SK-N-SH treated with all-trans-retinoic acid at 6 μM for 48 hours (cell line): ENCODE measurements around the gene DSCAM.

ENCODE experiments used
- ARNTL ChIP-seq: fragments of 450-650 bp; formaldehyde crosslinking; IDR thresholded peaks from 2 replicates; pipeline ENCODE4 v1.5.0; 2020; ENCODE audit warnings: low read depth, mild to moderate bottlenecking, moderate library complexity, borderline replicate concordance
- CREB5 ChIP-seq: fragments of 250-450 bp; sonication (Bioruptor Pico); IDR thresholded peaks from 2 replicates; pipeline ENCODE4 v1.5.1; 2020; ENCODE audit warnings: low read depth, mild to moderate bottlenecking, moderate library complexity
- CSRNP3 ChIP-seq: fragments of 250-450 bp; sonication (Bioruptor Pico); IDR thresholded peaks from 2 replicates; pipeline ENCODE4 v1.5.1; 2021; ENCODE audit warnings: mild to moderate bottlenecking, moderate library complexity
- GLIS3 ChIP-seq: fragments of 250-450 bp; sonication (Bioruptor Pico); IDR thresholded peaks from 2 replicates; pipeline ENCODE4 v1.5.0; 2020; ENCODE audit warnings: mild to moderate bottlenecking, moderate library complexity
- ISL1 ChIP-seq: fragments of 250-450 bp; sonication (Bioruptor Pico); IDR thresholded peaks from 2 replicates; pipeline ENCODE4 v2.1.2; 2022; ENCODE audit warnings: mild to moderate bottlenecking, moderate library complexity
- OSR1 ChIP-seq: fragments of 250-450 bp; sonication (Bioruptor Pico); IDR thresholded peaks from 2 replicates; pipeline ENCODE4 v1.8.0; 2022; ENCODE audit warnings: moderate library complexity, mild to moderate bottlenecking, inconsistent platforms
- PATZ1 ChIP-seq: fragments of 250-450 bp; sonication (Bioruptor Pico); IDR thresholded peaks from 2 replicates; pipeline ENCODE4 v1.8.0; 2020; ENCODE audit warnings: mild to moderate bottlenecking, moderate library complexity, borderline replicate concordance
- ZFP3 ChIP-seq: fragments of 250-450 bp; sonication (Bioruptor Pico); IDR thresholded peaks from 2 replicates; pipeline ENCODE4 v1.5.0; 2020; ENCODE audit warnings: mild to moderate bottlenecking, moderate library complexity
- ZNF70 ChIP-seq: fragments of 450-650 bp; formaldehyde crosslinking; IDR thresholded peaks from 2 replicates; pipeline ENCODE4 v1.5.0; 2020; ENCODE audit warnings: mild to moderate bottlenecking, moderate library complexity
- ZNF8 ChIP-seq: fragments of 450-650 bp; formaldehyde crosslinking; IDR thresholded peaks from 2 replicates; pipeline ENCODE4 v1.5.0; 2020; ENCODE audit warnings: mild to moderate bottlenecking, moderate library complexity
- TF ChIP-seq, protein P1 (sequence below): fragments of 250-450 bp; sonication (Bioruptor Pico); IDR thresholded peaks from 2 replicates; pipeline ENCODE4 v1.5.0; 2020; ENCODE audit warnings: mild to moderate bottlenecking, moderate library complexity

GRCh38 chr21:40851749-40852148 lies 4.8 kb upstream of the DSCAM start:
- TF ChIP-seq ARNTL (no peak), CREB5 (no peak), ZFP3 (CRISPR knock-in tag) (no peak), ISL1 (CRISPR knock-in tag) (no peak), OSR1 (CRISPR knock-in tag) (no peak), PATZ1 (CRISPR knock-in tag) (no peak), CSRNP3 (CRISPR knock-in tag) (no peak), ZNF70 (no peak), GLIS3 (CRISPR knock-in tag) (no peak), ZNF8 (CRISPR knock-in tag) (no peak)
- TF ChIP-seq, protein P1, sequence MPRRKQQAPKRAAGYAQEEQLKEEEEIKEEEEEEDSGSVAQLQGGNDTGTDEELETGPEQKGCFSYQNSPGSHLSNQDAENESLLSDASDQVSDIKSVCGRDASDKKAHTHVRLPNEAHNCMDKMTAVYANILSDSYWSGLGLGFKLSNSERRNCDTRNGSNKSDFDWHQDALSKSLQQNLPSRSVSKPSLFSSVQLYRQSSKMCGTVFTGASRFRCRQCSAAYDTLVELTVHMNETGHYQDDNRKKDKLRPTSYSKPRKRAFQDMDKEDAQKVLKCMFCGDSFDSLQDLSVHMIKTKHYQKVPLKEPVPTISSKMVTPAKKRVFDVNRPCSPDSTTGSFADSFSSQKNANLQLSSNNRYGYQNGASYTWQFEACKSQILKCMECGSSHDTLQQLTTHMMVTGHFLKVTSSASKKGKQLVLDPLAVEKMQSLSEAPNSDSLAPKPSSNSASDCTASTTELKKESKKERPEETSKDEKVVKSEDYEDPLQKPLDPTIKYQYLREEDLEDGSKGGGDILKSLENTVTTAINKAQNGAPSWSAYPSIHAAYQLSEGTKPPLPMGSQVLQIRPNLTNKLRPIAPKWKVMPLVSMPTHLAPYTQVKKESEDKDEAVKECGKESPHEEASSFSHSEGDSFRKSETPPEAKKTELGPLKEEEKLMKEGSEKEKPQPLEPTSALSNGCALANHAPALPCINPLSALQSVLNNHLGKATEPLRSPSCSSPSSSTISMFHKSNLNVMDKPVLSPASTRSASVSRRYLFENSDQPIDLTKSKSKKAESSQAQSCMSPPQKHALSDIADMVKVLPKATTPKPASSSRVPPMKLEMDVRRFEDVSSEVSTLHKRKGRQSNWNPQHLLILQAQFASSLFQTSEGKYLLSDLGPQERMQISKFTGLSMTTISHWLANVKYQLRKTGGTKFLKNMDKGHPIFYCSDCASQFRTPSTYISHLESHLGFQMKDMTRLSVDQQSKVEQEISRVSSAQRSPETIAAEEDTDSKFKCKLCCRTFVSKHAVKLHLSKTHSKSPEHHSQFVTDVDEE (CRISPR knock-in tag), result no peak
